HG02870 (cell line): Measurements from ENCODE around the gene CA6.
"Not testable (repeated sequence)": the region's sequence is repeated elsewhere in the genome, so short reads cannot be mapped to it uniquely, and the experiment has no call there.

Source experiments
- ATAC-seq: cut with Tn5 transposase; IDR thresholded peaks from one replicate; pipeline ENCODE4 v1.9.1; 2021; ENCODE audit warnings: mild to moderate bottlenecking, moderate library complexity; ENCODE audit not compliant: unreplicated experiment

Gene CA6

DNA sequence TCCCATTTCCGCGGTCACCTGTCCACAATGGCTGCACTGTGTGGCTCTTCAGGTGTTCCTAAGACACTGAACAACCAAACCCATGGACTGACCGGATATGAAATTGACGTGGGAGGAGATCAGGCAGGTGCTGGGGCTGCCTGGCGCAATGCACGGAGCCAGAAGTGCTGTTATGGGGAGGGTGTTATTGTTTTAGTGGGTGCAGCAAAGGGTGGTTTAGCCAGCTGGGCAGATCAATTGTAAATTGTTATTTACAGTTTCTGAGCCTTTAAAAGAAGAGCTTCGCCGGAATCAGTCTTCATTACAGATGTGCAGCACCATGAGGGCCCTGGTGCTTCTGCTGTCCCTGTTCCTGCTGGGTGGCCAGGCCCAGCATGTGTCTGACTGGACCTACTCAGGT is at the start of gene CA6:
CA6 (plus strand) TSS at position 301 of the 400 bp plus-strand sequence; CDS start at position 320, 19 bp downstream.
- ATAC-seq = no peak

GRCh38 chr1:8896775-8897174 is 48.9 kb upstream of the CA6 start:
- not testable (repeated sequence) for ATAC-seq

DNA sequence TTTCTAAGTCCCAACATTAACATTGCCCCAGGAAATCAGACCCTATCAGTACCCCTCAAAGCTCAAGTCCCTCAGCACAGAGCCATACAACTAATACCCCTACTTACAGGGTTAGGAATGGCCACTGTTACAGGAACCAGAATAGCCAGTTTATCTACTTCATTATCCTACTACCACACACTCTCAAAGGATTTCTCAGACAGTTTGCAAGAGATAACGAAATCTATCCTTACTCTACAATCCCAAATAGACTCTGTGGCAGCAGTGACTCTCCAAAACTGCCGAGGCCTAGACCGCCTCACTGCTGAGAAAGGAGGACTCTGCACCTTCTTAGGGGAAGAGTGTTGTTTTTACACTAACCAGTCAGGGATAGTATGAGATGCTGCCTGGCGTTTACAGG is 48.2 kb upstream of the CA6 start:
- ATAC-seq = not testable (repeated sequence)

- ATAC-seq = not testable (repeated sequence)
Observed at GRCh38 chr1:8898418-8898817, 47.2 kb upstream of the CA6 start.

DNA sequence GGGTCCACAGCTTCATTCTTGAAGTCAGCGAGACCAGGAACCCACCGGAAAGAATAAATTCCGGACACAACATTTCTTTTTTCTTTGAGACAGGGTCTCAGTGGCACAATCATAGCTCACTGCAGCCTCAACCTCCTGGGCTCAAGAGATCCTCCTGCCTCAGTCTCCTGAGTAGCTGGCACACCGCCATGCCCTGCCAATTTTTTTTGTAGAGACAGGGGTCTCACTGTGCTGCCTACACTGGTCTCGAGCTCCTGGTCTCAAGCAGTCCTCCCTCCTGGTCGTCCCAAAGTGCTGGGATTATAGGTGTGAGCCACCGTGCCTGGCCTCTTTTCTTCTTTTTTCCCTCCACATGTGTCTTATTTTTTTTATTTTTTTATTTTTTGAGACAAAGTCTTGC is 46.6 kb upstream of the CA6 start:
- no peak for ATAC-seq

GRCh38 chr1:8900684-8901083 is 45.0 kb upstream of the CA6 start:
- not testable (repeated sequence) for ATAC-seq

DNA sequence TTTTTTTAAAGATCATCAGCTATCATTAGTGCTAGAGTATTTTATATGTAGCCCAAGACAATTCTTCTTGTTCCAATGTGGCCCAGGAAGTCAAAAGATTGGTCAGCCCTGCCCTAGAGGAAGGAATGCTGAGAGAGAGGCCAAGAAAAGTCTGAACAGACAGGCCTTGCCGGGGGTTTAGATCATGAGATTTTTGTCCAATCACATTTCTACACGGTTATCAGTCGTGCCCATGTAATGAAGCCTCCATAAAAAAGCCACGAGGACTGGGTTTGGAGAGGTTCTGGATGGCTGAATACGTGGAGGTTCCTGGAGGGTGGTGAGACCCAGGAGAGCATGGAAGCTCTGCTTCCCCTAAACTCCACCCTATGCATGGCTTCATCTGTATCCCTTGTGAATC is 42.9 kb upstream of the CA6 start:
- ATAC-seq = no peak

DNA sequence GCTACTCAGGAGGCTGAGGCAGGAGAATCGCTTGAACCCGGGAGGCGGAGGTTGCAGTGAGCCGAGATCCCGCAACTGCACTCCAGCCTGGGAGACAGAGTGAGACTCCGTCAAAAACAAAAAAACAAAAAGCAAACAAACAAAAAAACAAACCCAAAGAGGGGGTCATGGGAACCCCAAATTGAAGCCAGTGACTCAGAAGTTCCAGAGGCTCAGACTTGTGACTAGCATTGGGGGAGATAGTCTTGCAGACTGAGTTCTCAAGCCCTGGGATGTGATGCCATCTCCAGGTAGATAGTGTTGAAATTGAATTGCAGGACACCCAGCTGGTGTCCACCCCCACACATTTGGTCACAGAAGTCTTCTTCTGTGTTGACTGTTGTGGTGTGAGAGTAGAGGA is 42.3 kb upstream of the CA6 start:
- ATAC-seq = no peak

DNA sequence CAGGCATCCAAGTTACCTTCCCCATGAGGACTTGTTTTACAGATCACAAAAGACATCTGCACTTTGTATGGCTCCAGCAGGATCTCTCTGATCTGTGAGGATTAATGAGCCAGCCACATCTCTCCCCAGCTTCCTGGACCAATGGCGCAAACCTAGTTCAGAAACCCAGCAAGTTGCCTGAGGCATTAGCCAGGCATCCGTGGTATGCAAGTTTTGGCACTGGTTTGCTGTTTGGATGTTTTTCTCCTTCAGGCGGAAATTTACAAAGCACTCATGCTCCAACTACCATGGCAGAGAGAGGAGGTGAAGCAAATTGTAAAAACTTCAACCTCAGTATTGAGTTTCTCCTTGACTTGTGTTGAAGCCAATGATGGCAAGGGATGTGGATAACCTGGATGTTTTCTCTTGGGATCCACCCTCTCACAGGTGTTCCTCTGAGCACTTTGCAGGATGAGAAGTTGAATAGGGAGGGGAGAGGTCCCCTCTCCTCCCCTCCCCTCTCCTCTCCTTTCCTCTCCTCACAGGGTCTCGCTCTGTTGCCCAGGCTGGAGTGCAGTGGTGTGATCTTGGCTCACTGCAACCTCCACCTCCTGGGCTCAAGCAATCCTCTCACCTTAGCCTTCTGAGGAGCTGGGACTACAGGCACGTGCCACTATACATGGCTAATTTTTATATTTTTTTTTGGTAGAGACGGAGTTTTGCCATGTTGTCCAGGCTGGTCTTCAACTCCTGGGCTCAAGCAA is 41.6 kb upstream of the CA6 start:
- no peak for ATAC-seq

DNA sequence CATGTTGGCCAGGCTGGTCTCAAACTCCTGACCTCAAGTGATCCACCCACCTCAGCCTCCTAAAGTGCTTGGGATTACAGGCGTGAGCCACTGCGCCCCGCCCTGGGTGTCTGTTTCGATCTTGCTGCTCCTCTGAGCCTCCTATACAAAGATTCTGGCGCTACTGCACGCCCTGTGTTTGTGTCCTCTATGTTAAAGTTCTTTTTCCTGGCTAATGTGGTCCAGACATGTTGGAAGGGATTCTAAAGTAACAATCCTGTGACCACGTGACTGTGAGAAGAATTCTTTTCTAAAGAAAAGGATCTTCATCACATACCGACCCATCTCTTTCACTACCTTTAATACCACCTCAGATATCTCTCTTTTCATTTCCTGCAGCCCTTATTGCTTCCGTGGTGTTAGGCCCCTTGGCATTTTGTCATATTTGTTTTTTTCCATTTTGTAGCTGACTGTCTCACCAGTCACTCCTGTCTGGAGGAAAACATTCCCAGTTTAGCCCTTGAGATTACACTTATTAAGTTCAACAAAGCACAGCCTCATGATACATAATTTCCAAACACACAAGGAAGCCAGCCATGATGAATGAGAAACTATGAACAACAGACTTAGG is 40.0 kb upstream of the CA6 start:
- no peak for ATAC-seq

GRCh38 chr1:8908388-8909151 is 37.1 kb upstream of the CA6 start:
- no peak for ATAC-seq

DNA sequence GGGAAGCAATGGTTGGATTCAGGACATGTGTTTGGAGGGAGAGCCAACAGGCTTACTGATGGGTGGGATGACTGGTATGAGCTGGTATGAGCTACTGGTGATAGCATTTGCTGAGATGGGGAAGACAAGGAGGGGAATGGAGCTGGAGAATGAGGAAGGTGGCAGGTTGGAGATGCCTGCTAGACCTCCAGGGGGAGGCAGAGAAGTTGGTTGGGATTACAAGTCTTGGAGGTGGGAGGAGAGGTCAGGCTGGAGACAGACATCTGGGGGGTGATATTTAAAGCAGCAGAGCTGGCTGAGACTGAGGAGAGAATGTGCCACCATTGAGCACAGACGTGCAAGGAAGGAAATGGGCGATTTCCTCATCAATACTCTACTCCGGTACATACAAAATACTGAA is 35.3 kb upstream of the CA6 start:
- ATAC-seq = no peak

GRCh38 chr1:8910914-8911313 is 34.8 kb upstream of the CA6 start:
- no peak for ATAC-seq

- ATAC-seq = no peak
Observed at GRCh38 chr1:8911416-8912309, 34.0 kb upstream of the CA6 start.

- no peak for ATAC-seq
Observed at GRCh38 chr1:8913457-8913856, 32.2 kb upstream of the CA6 start.

- no peak for ATAC-seq
Observed at GRCh38 chr1:8914466-8914865, 31.2 kb upstream of the CA6 start.

- ATAC-seq = no peak
Observed at GRCh38 chr1:8915446-8915845, 30.2 kb upstream of the CA6 start.

DNA sequence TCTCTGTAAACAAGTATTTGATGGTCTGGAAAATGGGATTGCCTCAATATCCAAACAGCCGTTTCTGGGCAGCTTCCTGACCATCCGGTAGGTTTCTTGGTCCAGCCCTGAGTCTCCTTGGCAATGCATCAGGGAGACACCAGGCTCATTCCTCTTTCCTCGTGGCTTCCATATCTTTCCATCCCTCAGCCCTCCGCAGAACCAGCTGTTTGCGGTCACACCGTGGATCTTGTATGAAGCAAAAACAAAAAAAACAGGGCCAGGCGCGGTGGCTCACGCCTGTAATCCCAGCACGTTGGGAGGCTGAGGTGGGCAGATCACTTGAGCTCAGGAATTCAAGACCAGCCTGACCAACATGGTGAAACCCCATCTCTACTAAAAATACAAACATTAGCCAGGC is 28.1 kb upstream of the CA6 start:
- not testable (repeated sequence) for ATAC-seq

- ATAC-seq = no peak
Observed at GRCh38 chr1:8922962-8923361, 22.7 kb upstream of the CA6 start.

DNA sequence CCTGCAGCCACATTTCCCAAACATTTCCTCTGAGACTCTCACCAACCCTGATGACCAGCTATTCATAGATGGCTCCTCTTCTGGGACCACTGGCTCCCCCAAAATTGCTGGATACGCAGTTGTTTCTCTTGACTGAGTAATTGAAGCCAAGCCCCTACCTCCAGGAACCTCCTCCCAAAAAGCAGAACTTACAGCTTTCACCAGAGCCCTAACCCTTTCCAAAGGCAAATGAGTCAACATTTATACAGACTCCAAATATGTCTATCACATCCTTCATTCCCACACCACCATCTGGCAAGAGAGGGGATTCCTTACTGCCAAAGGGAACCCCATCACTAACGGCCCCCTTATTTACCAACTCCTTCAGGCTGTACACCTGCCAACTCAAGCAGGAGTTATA is 20.3 kb upstream of the CA6 start:
- no peak for ATAC-seq

GRCh38 chr1:8925960-8926359 is 19.7 kb upstream of the CA6 start:
- ATAC-seq = no peak
